GM18519 (cell line): ENCODE measurements around the gene MPPED2.
"Not testable (repeated sequence)": the region's sequence is repeated elsewhere in the genome, so short reads cannot be mapped to it uniquely, and the experiment has no call there.

Experiments used
- ATAC-seq: cut with Tn5 transposase; IDR thresholded peaks from one replicate; pipeline ENCODE4 v1.9.1; 2021; ENCODE audit warnings: mild to moderate bottlenecking, moderate library complexity; ENCODE audit not compliant: unreplicated experiment, low FRiP score

The MPPED2 gene

DNA sequence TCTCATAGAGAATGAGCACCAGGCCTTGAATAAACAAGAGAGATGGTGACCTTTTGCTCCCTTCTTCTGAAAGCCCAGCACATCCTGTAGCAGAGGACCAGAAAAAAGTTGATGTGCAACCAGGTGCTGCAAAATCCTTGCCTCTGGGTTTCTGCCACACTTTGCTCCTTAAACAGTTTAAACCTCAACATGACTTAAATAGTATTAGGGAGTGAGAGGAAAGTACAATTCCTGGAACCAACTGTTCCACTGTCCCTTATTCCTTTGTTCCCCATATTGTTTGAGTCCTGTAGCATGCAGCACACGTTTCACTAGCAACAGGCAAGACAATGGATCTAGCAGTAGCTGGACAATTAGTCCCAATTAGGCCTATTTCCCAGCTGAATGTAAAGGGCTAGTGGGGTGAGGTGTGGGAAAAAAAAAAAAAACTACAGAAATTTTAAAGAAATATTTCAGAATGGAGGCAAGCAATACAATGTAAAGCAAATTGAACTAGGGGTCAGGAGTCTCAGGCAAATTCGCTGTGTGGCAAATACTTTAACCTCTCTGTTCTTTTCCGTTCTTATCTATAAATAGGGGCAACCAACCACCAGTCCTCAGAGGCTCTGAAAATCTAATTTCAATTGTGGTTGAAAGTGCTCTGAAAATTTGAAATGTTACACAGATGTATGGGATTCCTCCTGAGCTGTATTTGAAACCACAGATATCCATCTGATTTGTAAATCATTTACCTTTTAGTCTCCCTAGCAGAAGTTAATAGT, 6.6 kb downstream of the MPPED2 start:
- ATAC-seq = no peak

DNA sequence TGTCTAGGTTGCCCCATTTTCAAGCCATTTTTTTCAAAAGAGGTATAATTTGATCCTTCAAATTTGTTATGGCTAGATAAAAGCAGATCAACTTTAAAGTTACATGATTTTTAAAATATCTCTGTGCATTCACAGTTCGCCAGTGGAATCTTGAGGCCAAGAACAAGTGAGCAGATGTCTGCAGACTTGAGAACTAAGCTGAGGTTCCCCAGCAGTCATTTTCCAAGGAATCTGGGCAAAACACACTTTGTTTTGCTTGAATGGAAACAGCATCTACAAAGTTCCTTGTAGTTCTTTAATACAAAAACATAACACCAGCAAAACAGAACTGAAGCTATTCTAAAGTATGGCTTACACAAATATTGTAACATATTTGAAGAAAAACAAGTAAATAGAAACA, 7.7 kb downstream of the MPPED2 start:
- ATAC-seq = no peak

DNA sequence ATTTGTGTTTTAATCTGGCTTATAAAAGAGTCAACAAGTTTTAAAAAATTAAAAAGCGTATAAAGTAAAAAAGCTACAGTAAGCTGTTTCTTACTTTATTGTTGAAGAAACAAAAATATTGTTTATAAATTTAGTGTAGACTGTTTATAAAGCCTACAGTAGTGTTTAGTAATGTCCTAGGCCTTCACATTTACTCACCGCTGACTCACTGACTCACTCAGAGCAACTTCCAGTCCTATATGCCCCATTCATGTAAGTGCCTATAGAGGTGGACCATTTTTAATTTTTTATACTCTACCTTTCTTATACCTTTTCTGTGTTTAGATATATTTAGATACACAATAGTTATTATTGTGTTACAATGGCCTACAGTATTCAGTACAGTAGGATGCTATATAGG, 12.2 kb downstream of the MPPED2 start:
- no peak for ATAC-seq

DNA sequence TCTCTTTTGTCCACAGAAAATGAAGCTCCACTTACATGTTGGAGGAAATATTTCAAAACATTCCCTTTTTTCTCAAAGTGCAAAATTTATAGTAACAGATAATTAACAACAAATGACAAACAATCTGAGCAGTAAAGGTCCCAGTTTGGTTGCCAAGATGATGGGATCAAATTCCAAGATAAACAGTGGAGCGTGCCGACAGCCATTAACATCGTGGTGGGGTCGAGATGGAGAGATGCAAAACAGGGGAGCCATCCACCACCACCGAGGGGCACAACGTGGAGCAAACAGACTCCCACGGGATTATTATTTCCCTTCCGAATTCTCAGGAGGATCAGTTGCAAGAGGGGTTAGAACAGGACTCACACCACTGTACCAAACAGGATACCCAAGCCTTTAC, 17.2 kb downstream of the MPPED2 start:
- no peak for ATAC-seq

DNA sequence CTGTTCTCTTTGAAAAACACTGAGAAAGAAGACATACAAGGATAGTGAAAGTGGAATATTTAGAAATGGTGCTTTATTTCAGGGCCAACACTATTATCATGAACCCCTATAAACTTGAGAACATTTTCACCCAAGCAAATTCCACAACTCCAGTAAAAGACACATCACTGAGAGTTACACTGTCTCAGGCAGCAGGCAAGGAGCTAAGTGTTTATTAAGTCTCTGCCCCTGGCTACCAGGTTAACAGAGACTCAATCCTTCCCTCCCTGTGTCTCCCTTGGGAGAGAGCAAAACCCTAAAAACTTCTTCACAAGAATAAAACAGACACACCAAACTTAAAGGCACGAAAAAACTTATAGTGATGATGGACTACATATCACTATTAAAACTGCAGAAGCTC, 18.5 kb downstream of the MPPED2 start:
- ATAC-seq = no peak

DNA sequence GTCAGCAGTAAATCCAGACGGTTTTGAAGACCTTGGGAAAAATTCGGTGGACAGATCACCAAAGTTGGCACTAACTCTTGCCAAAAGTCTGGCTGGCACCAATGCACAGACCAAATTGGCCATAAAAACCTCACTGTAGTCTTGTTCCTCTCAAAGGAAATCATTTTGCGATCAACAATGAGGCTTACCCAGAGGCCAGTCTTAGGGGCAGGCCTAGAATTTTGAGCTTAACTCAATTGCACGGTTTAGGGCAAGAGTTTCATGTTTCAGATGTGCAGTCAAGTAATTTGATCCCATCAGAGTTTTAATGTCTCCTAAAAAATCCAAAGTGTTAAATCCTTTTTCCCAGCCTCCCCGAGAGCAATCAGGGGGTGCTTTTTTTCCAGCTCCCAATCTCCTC, 19.0 kb downstream of the MPPED2 start:
- ATAC-seq = no peak

DNA sequence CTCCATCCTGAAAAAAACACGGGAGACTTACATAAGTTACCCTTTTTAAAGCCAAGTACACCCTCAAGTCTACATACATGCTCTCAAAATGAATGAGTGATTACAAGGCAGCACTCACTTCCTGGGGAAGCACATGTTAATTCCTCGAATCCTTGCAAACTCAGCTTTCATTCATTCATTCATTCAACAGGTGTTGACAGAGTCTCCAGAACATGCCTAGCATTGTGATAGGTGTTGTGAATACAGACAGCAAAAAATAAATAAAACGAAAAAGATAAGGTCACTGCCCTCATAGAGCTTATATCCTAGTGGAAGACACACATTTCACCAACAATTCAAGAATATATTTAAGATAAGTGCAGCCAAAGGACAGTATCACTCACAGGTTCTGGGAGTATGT, 19.7 kb downstream of the MPPED2 start:
- no peak for ATAC-seq

DNA sequence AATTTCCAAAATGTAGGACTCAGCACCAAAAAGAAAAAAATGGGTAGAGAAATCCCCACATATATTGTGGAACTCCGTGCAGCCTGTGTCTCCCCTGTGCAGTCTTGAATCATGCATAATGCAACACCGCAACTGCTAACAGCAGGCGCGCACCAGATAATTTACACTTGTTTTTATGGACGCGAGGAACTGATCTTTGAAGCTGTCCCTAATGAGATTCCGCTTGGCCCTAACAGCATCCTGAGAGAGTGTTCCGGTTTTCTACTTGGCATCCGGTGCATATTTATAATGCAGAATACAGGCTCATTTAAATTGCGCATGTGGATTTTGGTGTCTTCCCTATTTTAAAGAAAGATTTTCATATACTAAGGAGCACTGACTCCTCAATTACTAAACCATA, 21.1 kb downstream of the MPPED2 start:
- no peak for ATAC-seq

DNA sequence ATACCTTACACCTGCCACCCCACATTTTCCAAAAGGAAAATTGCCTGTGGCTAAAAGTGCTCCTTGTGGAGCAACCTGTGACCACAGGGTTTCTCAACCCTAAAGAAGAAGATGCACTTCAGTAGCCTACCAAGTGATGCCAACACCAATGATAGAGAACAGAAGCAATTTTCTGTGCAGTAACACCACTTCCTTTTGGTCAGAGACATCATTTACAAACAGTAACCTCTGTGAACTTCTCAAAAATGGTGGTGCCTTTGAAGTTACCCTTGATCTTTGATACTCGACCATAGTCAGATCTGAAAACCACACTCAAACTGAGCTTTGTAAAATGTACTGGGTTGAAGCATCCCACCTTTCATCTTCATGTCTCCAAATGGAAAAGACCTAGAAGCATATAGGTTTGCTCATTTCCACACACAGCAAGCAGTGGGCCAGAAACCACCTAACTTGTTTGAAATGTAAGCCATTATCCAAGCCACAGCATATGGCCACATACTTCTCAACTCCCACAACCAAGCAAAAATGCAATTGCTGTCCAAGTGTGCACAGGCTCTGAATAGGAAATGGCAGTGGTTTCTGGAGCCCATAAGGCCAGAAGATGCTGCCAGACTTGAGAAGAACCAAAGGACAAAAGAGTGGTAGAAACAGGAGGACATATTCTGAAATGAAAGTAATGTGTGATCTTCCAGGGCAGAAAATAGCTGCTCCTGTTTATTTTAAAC, 24.3 kb downstream of the MPPED2 start:
- no peak for ATAC-seq

DNA sequence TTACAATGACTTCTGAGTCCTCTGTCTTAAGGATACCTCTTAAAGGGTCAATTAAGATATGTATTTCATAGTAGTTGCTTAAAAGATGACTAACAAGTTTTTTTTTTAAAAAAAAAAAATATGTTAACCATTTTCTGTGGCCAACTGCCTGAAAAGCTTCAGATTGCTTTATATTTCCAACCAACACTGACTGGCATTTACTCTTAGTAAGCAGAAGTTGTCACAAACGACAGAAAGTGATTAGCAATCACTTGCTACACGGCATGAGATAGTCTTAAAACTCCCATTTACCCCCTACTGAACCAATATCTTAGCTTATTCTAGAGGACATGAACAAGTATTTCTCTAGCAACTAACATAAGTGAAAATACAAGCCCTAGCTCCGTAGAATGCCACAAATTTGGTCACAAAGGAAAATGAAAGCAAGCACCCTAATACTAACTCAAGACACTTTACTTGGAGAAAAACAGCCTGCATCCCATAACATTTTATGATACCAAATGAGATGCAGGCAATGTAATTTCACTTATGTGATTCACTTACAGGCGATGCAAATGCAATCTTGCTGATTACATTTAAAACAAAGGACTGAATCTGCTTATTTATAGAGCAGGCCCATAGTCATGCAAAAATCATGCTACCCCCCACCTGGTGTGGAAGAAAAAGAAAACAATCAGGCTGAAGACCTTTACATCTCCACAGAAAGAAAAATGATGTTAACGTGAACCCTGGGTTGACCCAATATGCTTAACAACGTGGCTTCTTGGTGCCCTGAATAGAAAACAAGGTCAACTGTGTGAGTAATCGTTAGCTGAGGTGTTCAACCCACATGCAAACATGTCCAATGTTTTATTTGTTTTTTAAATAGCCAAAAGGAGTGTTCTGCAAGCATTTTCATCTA, 25.7 kb downstream of the MPPED2 start:
- no peak for ATAC-seq

DNA sequence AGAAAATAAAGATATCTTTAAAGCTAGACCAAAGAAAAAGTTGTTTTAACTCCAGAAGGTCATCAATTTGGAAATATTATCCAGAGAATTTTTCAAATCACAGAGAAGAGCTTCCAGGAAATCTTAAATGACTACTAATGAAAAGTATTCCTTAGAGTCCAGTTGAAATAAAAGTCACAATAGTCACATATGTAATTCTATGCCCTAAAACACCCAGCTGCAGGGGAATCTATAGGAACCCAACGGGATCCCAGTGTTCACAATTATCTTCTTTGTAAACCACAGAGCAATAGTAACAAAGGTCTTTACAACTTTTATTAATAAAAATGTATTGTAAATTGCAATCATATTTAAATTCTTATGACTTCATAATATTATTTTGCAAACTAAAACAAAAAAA, 27.1 kb downstream of the MPPED2 start:
- no peak for ATAC-seq

DNA sequence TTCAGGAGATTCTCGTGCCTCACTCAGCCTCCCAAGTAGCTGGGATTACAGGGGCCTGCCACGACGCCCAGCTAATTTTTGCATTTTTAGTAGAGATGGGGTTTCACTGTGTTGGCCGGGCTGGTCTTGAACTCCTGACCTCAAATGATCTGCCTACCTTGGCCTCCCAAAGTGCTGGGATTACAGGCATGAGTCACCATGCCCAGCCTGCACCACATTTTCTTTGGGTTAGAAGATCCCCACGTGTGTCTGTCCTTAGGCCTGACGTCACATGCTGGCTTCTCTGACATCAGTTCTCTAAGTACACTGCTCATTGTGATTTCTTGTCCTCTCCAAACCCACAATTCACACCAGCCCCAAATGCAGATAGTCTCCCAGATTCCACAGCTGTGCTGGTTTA, 31.6 kb downstream of the MPPED2 start:
- ATAC-seq = not testable (repeated sequence)

DNA sequence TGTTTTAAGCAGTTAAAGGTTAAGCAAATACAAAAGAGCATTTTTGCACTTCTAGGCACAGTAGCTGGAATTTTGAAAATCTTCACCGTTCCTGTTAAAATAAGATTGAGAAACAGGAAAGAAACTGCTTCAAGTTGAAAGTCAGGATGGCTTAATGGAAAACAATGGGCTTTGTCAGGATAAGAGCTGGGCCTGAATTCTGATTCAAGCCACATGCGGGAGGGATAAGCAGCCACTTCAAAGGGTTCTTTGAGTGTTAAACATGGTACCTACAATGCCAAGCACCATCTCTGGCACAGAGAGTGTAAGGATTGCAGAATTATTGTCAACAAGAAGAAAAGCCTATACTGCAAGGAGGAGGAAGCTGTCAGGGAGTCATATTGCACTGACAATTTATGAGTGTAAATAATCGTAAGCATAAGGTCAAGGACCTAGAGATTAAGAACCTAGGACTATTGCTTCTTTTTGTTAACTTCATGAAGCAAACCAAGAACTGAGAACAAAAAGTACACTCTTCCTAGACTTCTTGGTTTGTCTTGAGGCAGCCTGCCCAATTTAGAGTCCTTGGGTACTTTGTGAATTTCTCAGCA, 32.5 kb downstream of the MPPED2 start:
- no peak for ATAC-seq

DNA sequence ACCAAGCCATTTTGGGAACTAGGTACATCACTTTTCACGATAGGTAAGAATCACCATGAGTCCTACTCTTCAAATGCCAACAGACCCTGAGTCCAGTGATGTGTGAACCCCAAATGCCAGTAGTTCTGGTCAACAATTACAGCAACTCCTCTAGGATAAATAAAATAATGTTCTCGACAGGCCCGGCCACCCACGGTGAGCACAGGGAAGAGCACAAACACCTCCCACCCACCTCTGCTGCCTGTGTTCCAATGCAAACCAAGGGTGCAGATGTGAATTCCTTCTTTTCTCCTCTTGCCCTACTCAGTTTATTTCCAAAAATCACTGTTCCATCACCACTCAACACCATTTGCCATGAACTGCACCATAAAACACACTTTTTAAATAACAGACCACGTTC, 33.3 kb downstream of the MPPED2 start:
- ATAC-seq = no peak

DNA sequence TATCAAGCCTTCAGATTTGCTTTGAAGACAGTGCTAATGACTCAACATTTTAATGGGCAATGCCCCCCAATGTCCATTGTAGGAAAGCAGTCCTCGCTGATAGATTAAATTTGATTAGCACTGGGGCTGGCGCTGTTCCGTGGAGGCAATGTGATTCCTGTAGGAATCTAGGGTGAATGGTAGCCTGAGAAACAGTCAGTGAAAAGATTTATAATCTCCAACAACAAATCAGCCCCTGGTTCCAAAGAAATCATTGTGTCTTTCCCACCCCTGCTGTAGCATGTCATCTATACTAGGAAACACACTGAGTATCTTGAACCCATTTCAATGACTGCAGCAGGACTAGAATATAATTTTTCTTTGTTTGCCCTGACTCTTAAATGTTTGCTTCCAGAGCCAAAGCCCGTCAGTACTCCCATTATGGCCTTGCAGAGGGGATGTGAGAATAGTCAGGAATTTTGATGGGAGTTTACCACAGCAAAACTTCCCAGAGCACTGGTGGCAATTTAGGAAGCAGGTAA, 36.1 kb downstream of the MPPED2 start:
- no peak for ATAC-seq

DNA sequence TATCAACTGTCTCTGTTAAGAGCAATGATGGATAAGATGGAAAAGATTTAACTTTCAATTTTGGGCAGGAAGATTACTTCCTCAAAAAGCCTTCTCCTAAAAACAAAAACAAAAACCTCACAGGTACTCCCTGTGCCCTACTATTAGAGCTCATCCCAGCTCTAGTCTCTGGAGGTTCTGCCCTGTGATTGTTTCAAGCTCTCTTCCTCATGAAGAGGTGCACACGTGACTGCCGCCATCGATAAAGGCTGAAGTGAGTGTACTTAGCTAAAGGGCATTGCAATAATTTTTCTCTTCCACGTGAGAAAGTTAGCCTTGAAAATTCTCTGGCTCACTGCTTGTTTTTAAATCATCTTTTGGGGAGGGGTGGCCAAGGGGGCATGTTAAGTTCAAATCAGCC, 36.6 kb downstream of the MPPED2 start:
- ATAC-seq = no peak

DNA sequence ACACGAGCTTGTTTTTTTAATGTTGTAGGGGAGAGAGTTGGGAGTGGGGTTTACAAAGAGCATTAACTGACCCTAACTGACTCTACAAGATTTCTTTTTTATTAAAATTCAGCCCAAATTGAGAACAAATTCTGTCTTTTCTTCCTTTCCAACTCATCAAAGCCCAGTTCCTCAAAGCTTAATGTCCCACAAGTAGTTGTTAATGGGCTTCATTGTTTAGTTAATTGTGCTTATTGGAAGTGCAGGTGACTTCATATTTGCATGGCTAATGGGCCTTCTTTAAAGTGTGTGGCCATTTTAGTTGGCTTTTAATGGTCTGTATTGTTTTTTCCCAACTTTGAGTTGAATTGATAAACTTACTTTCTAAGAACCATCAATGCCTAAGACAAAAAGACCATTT, 39.8 kb downstream of the MPPED2 start:
- ATAC-seq = no peak

DNA sequence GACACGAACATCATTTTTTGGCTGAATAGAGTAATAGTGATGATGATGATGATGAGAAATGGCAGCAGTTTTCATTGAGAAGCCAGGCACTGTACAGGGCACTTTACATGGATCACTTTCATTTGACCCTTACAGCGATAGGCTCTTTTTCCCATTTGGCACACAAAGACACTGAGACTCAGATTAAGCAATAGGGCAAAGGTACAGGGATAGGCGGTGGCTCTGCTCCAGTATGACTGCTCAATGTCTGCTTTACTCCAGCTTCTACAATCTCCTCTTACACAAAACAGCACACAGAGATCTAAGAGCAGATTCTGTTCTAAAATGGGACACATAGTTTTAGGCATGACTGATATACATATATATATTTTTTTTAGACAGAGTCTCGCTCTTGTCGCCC, 40.6 kb downstream of the MPPED2 start:
- ATAC-seq = no peak

DNA sequence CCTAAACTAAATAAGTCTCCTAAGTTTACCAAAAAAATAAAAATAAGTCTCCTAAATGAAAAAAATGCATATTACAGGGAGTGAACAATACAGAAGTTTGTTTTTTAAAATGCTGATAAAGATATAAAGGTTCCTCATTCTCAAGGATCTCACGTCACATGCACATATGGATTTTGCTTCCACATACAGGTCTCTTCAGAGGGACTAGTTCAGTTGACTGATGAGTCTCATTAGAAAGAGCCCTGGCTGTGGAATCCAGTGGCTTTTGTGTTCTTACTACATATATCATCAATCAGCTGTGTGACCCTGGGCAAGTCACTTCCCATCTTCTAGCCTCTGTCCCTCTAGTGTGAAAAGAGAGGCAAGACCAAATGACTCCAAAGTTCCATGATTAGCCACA, 43.1 kb downstream of the MPPED2 start:
- ATAC-seq = no peak

DNA sequence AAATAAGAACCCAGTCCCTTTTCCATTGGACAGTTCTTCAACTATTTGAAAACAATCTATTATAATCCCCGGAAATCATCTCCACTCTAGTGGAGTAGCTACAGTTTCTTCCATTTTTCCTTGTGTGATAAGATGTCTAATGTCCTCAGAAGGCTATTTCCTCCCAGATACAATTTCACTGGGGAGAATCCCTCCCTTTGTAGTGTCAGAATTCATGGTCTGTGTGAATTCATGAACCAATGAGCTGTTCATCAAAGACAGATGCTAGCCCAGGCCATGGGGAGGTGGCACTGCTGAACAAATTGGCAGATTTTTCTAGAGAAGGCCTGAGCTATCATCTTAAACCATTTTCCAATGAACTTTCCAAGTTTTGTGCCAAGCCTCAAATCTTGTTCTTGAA, 45.4 kb downstream of the MPPED2 start:
- ATAC-seq = no peak

DNA sequence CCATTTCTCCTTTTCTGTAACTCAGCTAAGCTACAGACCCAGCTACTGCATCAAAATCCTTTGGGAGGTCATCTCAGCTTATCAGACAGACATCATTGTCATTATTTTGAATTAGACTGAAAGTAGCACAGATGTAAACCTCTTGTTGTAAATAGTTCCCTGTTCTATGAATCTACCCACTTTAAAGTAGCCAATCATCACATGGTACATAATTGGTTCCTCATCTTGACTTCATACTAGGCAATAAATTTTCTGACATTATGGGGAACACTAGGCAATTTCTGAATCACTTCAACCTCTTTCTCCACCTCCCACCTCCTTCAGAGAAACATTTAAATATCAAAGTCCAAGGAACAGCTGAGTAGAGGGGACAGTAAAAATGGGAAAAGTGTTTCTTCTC, 47.9 kb downstream of the MPPED2 start:
- no peak for ATAC-seq
